ENCODE data around the gene MEGF10. TPM values are rescaled to one million over a fixed set of nuclear protein-coding genes. Genes with fewer than 3 reads are reported as not detected.

The MEGF10 gene
- total and polyA plus RNA-seq, 2 of the 8 experiments (the other 6 are each of a cell fraction or from before 2014, with no cell fraction given), result 38.2 to 53.1 TPM

- no peak for TF ChIP-seq ZNF274 (IDR thresholded peaks at IDR 0.05; ENCODE audit: borderline replicate concordance, extremely low read depth, low read length)
- TF ChIP-seq RNF2 (IDR thresholded peaks at IDR 0.05; ENCODE audit: borderline replicate concordance, low read depth, low read length, missing control alignments, poor library complexity, severe bottlenecking), result no peak
These were observed 107.9 kb downstream of the MEGF10 start (continued) for GRCh38 chr5:127398508-127398907.

Measured in H1 (cell line).